Measurements from ENCODE around the gene CEBPZ.
"Not testable (repeated sequence)": the region's sequence is repeated elsewhere in the genome, so short reads cannot be mapped to it uniquely, and the experiment has no call there.

GRCh38 chr2:37205071-37205661, 26.2 kb downstream of the CEBPZ start:
- TF ChIP-seq CTCF (IDR thresholded peaks at IDR 0.05; ENCODE audit: low read length); EZH2 (optimal IDR thresholded peaks at IDR 0.05; ENCODE audit: low read depth, low read length); EZH2phosphoT487 (IDR thresholded peaks at IDR 0.05; ENCODE audit: low read length): not testable (repeated sequence)
